Renal pelvis (tissue), 12 donors: Measurements from ENCODE around the gene FBXL17. TPM values are rescaled to one million over a fixed set of nuclear protein-coding genes. Genes with fewer than 3 reads are reported as not detected.
"Not testable (repeated sequence)": the region's sequence is repeated elsewhere in the genome, so short reads cannot be mapped to it uniquely, and the experiment has no call there.

Experiments
- DNase-seq: peaks from one replicate; pipeline ENCODE4 v3.0.0-alpha.2; 2013
- long read RNA-seq, 16 experiments: transcript quantifications; one replicate each; lab custom pipeline, GENCODE V29; 2026
- polyA plus RNA-seq, 3 donors: library from polyadenylated mRNA; unstranded; fragments of 120-200 nt; gene quantifications; one replicate each; pipeline ENCODE4 v1.2.1, GENCODE V29; 2013; ENCODE audit not compliant: insufficient read length in 3 of 3

The FBXL17 gene
- 10 to 100 TPM; 26.3 to 32.7 (median 27.0) TPM for polyA plus RNA-seq
- long read RNA-seq, donor 1, full-length matches to known transcripts = 3 of 8 reads
- long read RNA-seq, donor 1, partial matches to known transcripts = 5 of 8 reads
- long read RNA-seq, donor 1, other reads (novel, unspliced or antisense) = 0 of 8 reads
- long read RNA-seq, donor 2, full-length matches to known transcripts = 2 of 2 reads
- long read RNA-seq, donor 2, partial matches to known transcripts = 0 of 2 reads
- long read RNA-seq, donor 2, other reads (novel, unspliced or antisense) = 0 of 2 reads
- long read RNA-seq, donor 3 = 0 reads
- long read RNA-seq, donor 4, full-length matches to known transcripts = 2 of 2 reads
- long read RNA-seq, donor 4, partial matches to known transcripts = 0 of 2 reads
- long read RNA-seq, donor 4, other reads (novel, unspliced or antisense) = 0 of 2 reads
- long read RNA-seq, donor 5, full-length matches to known transcripts = 3 of 3 reads
- long read RNA-seq, donor 5, partial matches to known transcripts = 0 of 3 reads
- long read RNA-seq, donor 5, other reads (novel, unspliced or antisense) = 0 of 3 reads
- long read RNA-seq, donor 6, full-length matches to known transcripts = 2 of 2 reads
- long read RNA-seq, donor 6, partial matches to known transcripts = 0 of 2 reads
- long read RNA-seq, donor 6, other reads (novel, unspliced or antisense) = 0 of 2 reads
- long read RNA-seq, donor 7, full-length matches to known transcripts = 8 of 8 reads
- long read RNA-seq, donor 7, partial matches to known transcripts = 0 of 8 reads
- long read RNA-seq, donor 7, other reads (novel, unspliced or antisense) = 0 of 8 reads
- long read RNA-seq, donor 8, full-length matches to known transcripts = 1 of 1 reads
- long read RNA-seq, donor 8, partial matches to known transcripts = 0 of 1 reads
- long read RNA-seq, donor 8, other reads (novel, unspliced or antisense) = 0 of 1 reads
- long read RNA-seq, donor 9, full-length matches to known transcripts = 4 of 4 reads
- long read RNA-seq, donor 9, partial matches to known transcripts = 0 of 4 reads
- long read RNA-seq, donor 9, other reads (novel, unspliced or antisense) = 0 of 4 reads
- long read RNA-seq, donor 10, full-length matches to known transcripts = 4 of 4 reads
- long read RNA-seq, donor 10, partial matches to known transcripts = 0 of 4 reads
- long read RNA-seq, donor 10, other reads (novel, unspliced or antisense) = 0 of 4 reads
- long read RNA-seq, donor 11, full-length matches to known transcripts = 6 of 12 reads
- long read RNA-seq, donor 11, partial matches to known transcripts = 6 of 12 reads
- long read RNA-seq, donor 11, other reads (novel, unspliced or antisense) = 0 of 12 reads
- long read RNA-seq, donor 12, full-length matches to known transcripts = 9 of 9 reads
- long read RNA-seq, donor 12, partial matches to known transcripts = 0 of 9 reads
- long read RNA-seq, donor 12, other reads (novel, unspliced or antisense) = 0 of 9 reads
- long read RNA-seq, donor 13, full-length matches to known transcripts = 2 of 2 reads
- long read RNA-seq, donor 13, partial matches to known transcripts = 0 of 2 reads
- long read RNA-seq, donor 13, other reads (novel, unspliced or antisense) = 0 of 2 reads
- long read RNA-seq, donor 14, full-length matches to known transcripts = 9 of 9 reads
- long read RNA-seq, donor 14, partial matches to known transcripts = 0 of 9 reads
- long read RNA-seq, donor 14, other reads (novel, unspliced or antisense) = 0 of 9 reads
- long read RNA-seq, donor 15, full-length matches to known transcripts = 9 of 9 reads
- long read RNA-seq, donor 15, partial matches to known transcripts = 0 of 9 reads
- long read RNA-seq, donor 15, other reads (novel, unspliced or antisense) = 0 of 9 reads
- long read RNA-seq, donor 16, full-length matches to known transcripts = 6 of 6 reads
- long read RNA-seq, donor 16, partial matches to known transcripts = 0 of 6 reads
- long read RNA-seq, donor 16, other reads (novel, unspliced or antisense) = 0 of 6 reads

- peak; percentile 94 for DNase-seq
Measured at GRCh38 chr5:108381954-108382783, at the start of gene FBXL17. Gene FBXL17, minus strand, starts transcription at chr5:108382098.

GRCh38 chr5:108430931-108431608, 49.2 kb upstream of the FBXL17 start:
- no peak for DNase-seq

GRCh38 chr5:108421713-108422112, 39.8 kb upstream of the FBXL17 start:
- DNase-seq = no peak

- no peak for DNase-seq
Measured at GRCh38 chr5:108420755-108421154, 38.9 kb upstream of the FBXL17 start.

- no peak for DNase-seq
Measured at GRCh38 chr5:108420158-108420557, 38.3 kb upstream of the FBXL17 start.

- DNase-seq = no peak
Measured at GRCh38 chr5:108418197-108418596, 36.3 kb upstream of the FBXL17 start.

- DNase-seq = no peak
Measured at GRCh38 chr5:108417166-108417670, 35.3 kb upstream of the FBXL17 start.

GRCh38 chr5:108415726-108416125, 33.8 kb upstream of the FBXL17 start:
- DNase-seq = no peak

GRCh38 chr5:108409786-108410185, 27.9 kb upstream of the FBXL17 start:
- no peak for DNase-seq

- DNase-seq = not testable (repeated sequence)
Measured at GRCh38 chr5:108405201-108405600, 23.3 kb upstream of the FBXL17 start.

- DNase-seq = no peak
Measured at GRCh38 chr5:108398964-108399363, 17.1 kb upstream of the FBXL17 start.

GRCh38 chr5:108396837-108397236, 14.9 kb upstream of the FBXL17 start:
- DNase-seq = not testable (repeated sequence)

- no peak for DNase-seq
Measured at GRCh38 chr5:108387758-108388157, 5.9 kb upstream of the FBXL17 start.

- DNase-seq = no peak
Measured at GRCh38 chr5:108386345-108387061, 4.6 kb upstream of the FBXL17 start.

GRCh38 chr5:108384741-108385140, 2.8 kb upstream of the FBXL17 start:
- DNase-seq = no peak

GRCh38 chr5:108382784-108383330, 959 bp upstream of the FBXL17 start:
- DNase-seq = no peak

- DNase-seq = peak; percentile 77
Measured at GRCh38 chr5:108381350-108381953, 446 bp downstream of the FBXL17 start.
